Subcutaneous abdominal adipose tissue (tissue), 5 donors: ENCODE results near the gene EIF4G3.

ENCODE experiments used
- H3K27ac ChIP-seq: one replicate; pipeline ENCODE4 v1.7.0; 2013; ENCODE audit warnings: low read depth, mild to moderate bottlenecking, inconsistent platforms, low read length, moderate library complexity
- H3K27me3 ChIP-seq, 5 donors: one replicate each; pipeline ENCODE4 v1.7.0; 2013; ENCODE audit warnings: low read length in 5 of 5, inconsistent platforms in 1 of 5; ENCODE audit not compliant: control insufficient read depth in 5 of 5, insufficient read depth in 4 of 5
- H3K36me3 ChIP-seq, 5 donors: one replicate each; pipeline ENCODE4 v1.7.0; 2013; ENCODE audit warnings: low read length in 5 of 5; ENCODE audit not compliant: control insufficient read depth in 5 of 5, insufficient read depth in 5 of 5
- H3K4me1 ChIP-seq, 5 donors: one replicate each; pipeline ENCODE4 v1.7.0; 2013; ENCODE audit warnings: low read length in 5 of 5, mild to moderate bottlenecking in 3 of 5, moderate library complexity in 1 of 5; ENCODE audit not compliant: control insufficient read depth in 5 of 5, insufficient read depth in 5 of 5
- H3K4me3 ChIP-seq, 5 donors: one replicate each; pipeline ENCODE4 v1.7.0; 2013; ENCODE audit warnings: low read length in 5 of 5, low read depth in 1 of 5
- H3K9ac ChIP-seq, 5 donors: one replicate each; pipeline ENCODE4 v1.7.0; 2013; ENCODE audit warnings: low read length in 5 of 5, mild to moderate bottlenecking in 4 of 5, moderate library complexity in 3 of 5
- H3K9me3 ChIP-seq, 5 donors: one replicate each; pipeline ENCODE4 v1.7.0; 2013; ENCODE audit warnings: low read length in 5 of 5; ENCODE audit not compliant: control insufficient read depth in 5 of 5
- donor health status: healthy.
- donor health status: healthy.
- donor health status: healthy.
- donor health status: healthy.
- donor health status: healthy.

EIF4G3 gene

DNA sequence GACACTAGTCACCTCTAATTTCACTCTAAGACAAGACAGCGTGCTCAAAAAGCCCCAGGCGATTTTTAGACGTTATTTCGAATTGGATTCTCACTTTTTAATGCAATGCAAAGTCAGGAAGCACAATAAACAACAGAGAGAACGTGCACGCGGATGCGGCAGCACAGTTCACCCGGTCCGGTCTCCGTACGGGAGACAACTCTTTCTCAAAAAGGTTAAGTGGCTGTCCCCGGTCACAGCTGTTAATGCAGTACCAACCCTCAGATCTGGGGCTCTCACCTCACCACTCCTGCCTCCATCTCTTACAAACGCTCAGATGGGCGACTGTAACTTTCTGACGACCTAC lies 390.8 kb downstream of the EIF4G3 start:
- no peaks in the 10 kb centered on the region for H3K36me3 ChIP-seq
- peak overlapping the region; percentile 89 to 98 (median 93) for H3K9ac ChIP-seq
- H3K9me3 ChIP-seq: no peaks in the 10 kb centered on the region
- H3K4me3 ChIP-seq: peak overlapping the region; percentile 95 to 97 (median 96)
- H3K4me1 ChIP-seq: peaks cover 0 to 35% (median 33%) of the 10 kb centered on the region in 5 donors
- peak overlapping the region; percentile 94 for H3K27ac ChIP-seq
- H3K27me3 ChIP-seq: no peaks in the 10 kb centered on the region

GRCh38 chr1:20775700-20776099 lies 401.0 kb downstream of the EIF4G3 start:
- no peaks in the 10 kb centered on the region for H3K9me3 ChIP-seq
- H3K9ac ChIP-seq: no peak overlapping the region
- H3K4me3 ChIP-seq: no peak overlapping the region
- H3K36me3 ChIP-seq: peaks cover 40 to 55% (median 48%) of the 10 kb centered on the region in 5 donors
- H3K27me3 ChIP-seq: no peaks in the 10 kb centered on the region
- no peak overlapping the region for H3K27ac ChIP-seq
- H3K4me1 ChIP-seq: peaks cover 0 to 6% (median 0%) of the 10 kb centered on the region in 5 donors

DNA sequence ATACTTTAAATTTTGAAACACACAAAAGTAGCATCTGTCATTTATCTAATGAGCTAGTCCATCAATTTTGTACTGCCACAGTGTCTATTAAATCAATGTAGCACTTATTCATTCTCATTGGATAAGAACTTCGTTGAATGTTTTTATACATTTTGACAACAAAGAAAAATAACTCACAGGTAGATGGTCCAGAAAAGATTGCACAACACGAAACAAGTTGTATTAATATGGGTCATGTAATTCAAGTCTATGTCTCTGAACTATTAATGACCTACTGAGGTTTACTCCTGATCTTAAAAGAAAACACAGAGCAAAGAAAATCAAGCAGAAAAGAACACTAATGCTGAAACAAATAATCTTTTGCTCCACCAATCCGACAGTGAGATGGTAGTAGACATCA lies 404.9 kb downstream of the EIF4G3 start:
- H3K4me3 ChIP-seq: no peak overlapping the region
- peaks cover 52 to 90% (median 83%) of the 10 kb centered on the region in 5 donors for H3K36me3 ChIP-seq
- no peaks in the 10 kb centered on the region for H3K27me3 ChIP-seq
- no peak overlapping the region for H3K27ac ChIP-seq
- no peak overlapping the region for H3K9ac ChIP-seq
- no peaks in the 10 kb centered on the region for H3K4me1 ChIP-seq
- no peaks in the 10 kb centered on the region for H3K9me3 ChIP-seq

- H3K36me3 ChIP-seq: peaks cover 50 to 98% (median 85%) of the 10 kb centered on the region in 5 donors
- no peak overlapping the region for H3K27ac ChIP-seq
- no peaks in the 10 kb centered on the region for H3K9me3 ChIP-seq
- no peaks in the 10 kb centered on the region for H3K4me1 ChIP-seq
- no peak overlapping the region for H3K4me3 ChIP-seq
- H3K9ac ChIP-seq: no peak overlapping the region
- no peaks in the 10 kb centered on the region for H3K27me3 ChIP-seq
Observed at GRCh38 chr1:20770314-20771087, 406.2 kb downstream of the EIF4G3 start.

- Histone ChIP-seq H3K36me3 (peaks cover 50 to 98% (median 77%) of the 10 kb centered on the region in 5 donors), H3K4me3 (no peak overlapping the region), H3K9me3 (no peaks in the 10 kb centered on the region), H3K9ac (no peak overlapping the region), H3K27me3 (no peaks in the 10 kb centered on the region), H3K4me1 (no peaks in the 10 kb centered on the region), H3K27ac (no peak overlapping the region)
Observed at GRCh38 chr1:20767271-20767670, 409.4 kb downstream of the EIF4G3 start.

DNA sequence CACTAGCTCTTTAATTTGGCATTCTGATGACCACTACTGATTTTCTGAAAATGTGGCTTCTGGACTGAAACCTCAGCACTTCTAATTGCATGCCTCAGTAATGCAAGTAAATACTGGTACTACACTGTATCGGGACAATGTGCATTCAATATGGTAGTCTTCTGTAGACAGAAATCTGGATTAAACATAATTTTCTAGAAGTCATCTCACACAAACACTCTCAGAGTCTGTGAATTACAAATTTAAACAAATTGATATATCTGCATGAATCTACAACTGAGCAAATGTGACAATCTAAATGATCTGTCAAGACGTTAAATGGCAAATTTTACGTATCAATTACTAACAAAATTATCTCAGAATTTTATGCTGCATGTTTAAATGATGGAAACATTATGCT lies 413.3 kb downstream of the EIF4G3 start:
- Histone ChIP-seq H3K36me3 (peaks cover 35 to 98% (median 75%) of the 10 kb centered on the region in 5 donors), H3K4me1 (no peaks in the 10 kb centered on the region), H3K9ac (no peak overlapping the region), H3K27ac (no peak overlapping the region), H3K9me3 (no peaks in the 10 kb centered on the region), H3K27me3 (no peaks in the 10 kb centered on the region), H3K4me3 (no peak overlapping the region)

- no peaks in the 10 kb centered on the region for H3K4me1 ChIP-seq
- no peak overlapping the region for H3K4me3 ChIP-seq
- H3K27ac ChIP-seq: no peak overlapping the region
- no peaks in the 10 kb centered on the region for H3K27me3 ChIP-seq
- H3K9ac ChIP-seq: no peak overlapping the region
- H3K36me3 ChIP-seq: peaks cover 35 to 95% (median 73%) of the 10 kb centered on the region in 5 donors
- no peaks in the 10 kb centered on the region for H3K9me3 ChIP-seq
Observed at GRCh38 chr1:20760322-20760721, 416.4 kb downstream of the EIF4G3 start.
